Mesothelial cell of epicardium (in vitro differentiated cells): ENCODE measurements around the gene DAPK3. TPM values are rescaled to one million over a fixed set of nuclear protein-coding genes. Genes with fewer than 3 reads are reported as not detected.
A peak's percentile ranks its signal among the peaks of the same experiment; 100 is the strongest.

Experiments used
- DNase-seq, 2 experiments: peaks; one replicate each; pipeline ENCODE4 v3.0.0; 2021; ENCODE audit warnings: low spot score in 2 of 2; ENCODE audit not compliant: unreplicated experiment in 2 of 2
- H3K27ac Mint-ChIP-seq: 2 replicates; pipeline ENCODE4 v1.8.0; 2021; ENCODE audit warnings: mixed read lengths
- H3K27me3 Mint-ChIP-seq: 2 replicates; pipeline ENCODE4 v1.8.0; 2021; ENCODE audit warnings: low read depth, mixed read lengths
- H3K36me3 Mint-ChIP-seq: 2 replicates; pipeline ENCODE4 v1.8.0; 2021; ENCODE audit warnings: mixed read lengths
- H3K4me1 Mint-ChIP-seq: 2 replicates; pipeline ENCODE4 v1.8.0; 2021; ENCODE audit warnings: mixed read lengths
- H3K4me3 Mint-ChIP-seq: 2 replicates; pipeline ENCODE4 v1.8.0; 2021; ENCODE audit warnings: mild to moderate bottlenecking, moderate library complexity, mixed read lengths
- H3K9me3 Mint-ChIP-seq: 2 replicates; pipeline ENCODE4 v1.8.0; 2021; ENCODE audit warnings: mixed read lengths
- CTCF ChIP-seq: fragments of 200-600 bp; sonication (generic); IDR thresholded peaks from one replicate; pipeline ENCODE4 v1.5.0; 2021; ENCODE audit warnings: antibody characterized with exemption; ENCODE audit not compliant: unreplicated experiment
- total RNA-seq: library from RNA; stranded (reverse); gene quantifications from 3 replicates; pipeline ENCODE4 v1.2.1, GENCODE V29; 2021

Gene DAPK3
- total RNA-seq, 1 donor from 2014 or later, result 135 TPM

DNA sequence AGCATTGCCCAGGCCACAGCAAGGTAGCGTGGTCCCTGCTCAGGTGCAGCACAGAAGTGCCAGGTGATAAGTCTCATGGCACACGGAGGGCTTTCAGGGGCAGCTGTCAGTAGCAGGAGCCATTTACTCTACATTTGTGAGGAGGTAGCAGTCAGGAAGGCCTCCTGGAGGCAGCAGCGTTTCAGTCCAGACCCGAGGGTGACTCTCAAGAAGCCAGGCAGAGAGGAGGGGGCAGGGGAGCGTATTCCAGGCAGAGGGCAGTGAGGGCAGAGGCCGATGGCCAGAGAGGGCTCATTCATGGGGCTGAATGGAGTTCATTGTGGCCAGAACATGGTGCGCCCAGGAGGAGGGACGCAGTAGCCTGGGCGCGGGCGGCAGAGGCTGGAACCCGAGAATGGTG is 45.6 kb upstream of the DAPK3 start:
- DNase-seq, result no peak
- peaks cover 22% of the 10 kb centered on the region for H3K4me1 Mint-ChIP-seq
- H3K27me3 Mint-ChIP-seq, result no peaks in the 10 kb centered on the region
- H3K27ac Mint-ChIP-seq, result peak overlapping the region; percentile 97
- TF ChIP-seq CTCF, result no peak
- no peak overlapping the region for H3K4me3 Mint-ChIP-seq
- H3K36me3 Mint-ChIP-seq, result peaks cover 9% of the 10 kb centered on the region
- H3K9me3 Mint-ChIP-seq, result no peaks in the 10 kb centered on the region

- Mint-ChIP-seq H3K4me3 (peak overlapping the region; percentile 60), H3K36me3 (peaks cover 7% of the 10 kb centered on the region), H3K9me3 (no peaks in the 10 kb centered on the region), H3K27ac (peak overlapping the region; percentile 97), H3K27me3 (no peaks in the 10 kb centered on the region), H3K4me1 (peaks cover 27% of the 10 kb centered on the region)
- no peak for TF ChIP-seq CTCF
- DNase-seq, result peak; percentile 67 to 88
These were observed 45.0 kb upstream of the DAPK3 start for GRCh38 chr19:4015705-4016402.

GRCh38 chr19:4014541-4015491 is 43.9 kb upstream of the DAPK3 start:
- H3K9me3 Mint-ChIP-seq, result no peaks in the 10 kb centered on the region
- peak overlapping the region; percentile 60 for H3K4me3 Mint-ChIP-seq
- H3K36me3 Mint-ChIP-seq, result peaks cover 7% of the 10 kb centered on the region
- peak overlapping the region; percentile 97 for H3K27ac Mint-ChIP-seq
- peaks cover 35% of the 10 kb centered on the region for H3K4me1 Mint-ChIP-seq
- DNase-seq, result peak in 1 of 2 experiments; percentile 59
- no peaks in the 10 kb centered on the region for H3K27me3 Mint-ChIP-seq
- TF ChIP-seq CTCF, result no peak

DNA sequence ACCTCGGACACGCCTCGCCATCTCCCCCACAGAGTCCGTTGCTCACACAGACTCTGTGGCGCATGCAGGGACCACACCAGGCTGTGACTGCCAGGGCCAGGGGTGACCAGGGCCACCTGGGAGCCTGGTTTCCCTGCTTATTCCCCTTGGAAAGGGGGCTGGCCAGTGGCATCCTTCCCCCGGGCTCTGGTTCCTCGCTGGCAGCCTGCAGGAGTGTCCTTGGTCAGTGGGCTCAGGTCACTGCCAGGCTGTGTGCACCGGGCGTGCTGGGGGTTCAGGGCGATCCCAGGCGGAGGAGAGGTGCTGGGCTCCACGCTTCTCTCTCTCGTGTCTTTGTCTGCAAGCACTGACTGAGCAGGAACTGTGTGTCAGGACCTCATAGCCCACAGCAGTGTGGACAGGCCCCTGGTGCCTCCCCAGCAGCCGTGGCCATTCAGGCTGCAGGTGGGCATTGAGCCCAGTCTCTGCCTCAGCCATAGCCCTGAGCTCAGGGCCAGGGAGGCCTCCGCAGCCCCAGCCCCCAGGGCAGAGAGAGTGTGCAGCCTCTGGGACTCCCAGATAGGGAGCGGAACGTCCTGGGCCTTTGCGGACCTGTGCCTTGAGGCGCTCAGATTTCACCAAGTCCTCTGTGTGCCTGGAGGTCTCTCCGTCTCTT is 43.1 kb upstream of the DAPK3 start:
- peaks cover 43% of the 10 kb centered on the region for H3K4me1 Mint-ChIP-seq
- peaks cover 7% of the 10 kb centered on the region for H3K36me3 Mint-ChIP-seq
- TF ChIP-seq CTCF, result no peak
- peak overlapping the region; percentile 56 for H3K27ac Mint-ChIP-seq
- H3K27me3 Mint-ChIP-seq, result no peaks in the 10 kb centered on the region
- no peak for DNase-seq
- no peaks in the 10 kb centered on the region for H3K9me3 Mint-ChIP-seq
- H3K4me3 Mint-ChIP-seq, result no peak overlapping the region

GRCh38 chr19:4012975-4013634 is 42.2 kb upstream of the DAPK3 start:
- H3K27me3 Mint-ChIP-seq, result no peaks in the 10 kb centered on the region
- H3K27ac Mint-ChIP-seq, result peak overlapping the region; percentile 12
- H3K4me1 Mint-ChIP-seq, result peaks cover 51% of the 10 kb centered on the region
- no peak for TF ChIP-seq CTCF
- H3K4me3 Mint-ChIP-seq, result no peak overlapping the region
- peaks cover 4% of the 10 kb centered on the region for H3K36me3 Mint-ChIP-seq
- DNase-seq, result no peak
- H3K9me3 Mint-ChIP-seq, result no peaks in the 10 kb centered on the region
